HG03066 (cell line): ENCODE data around the gene GPR87.

ENCODE experiments used
- ATAC-seq: cut with Tn5 transposase; IDR thresholded peaks from one replicate; pipeline ENCODE4 v1.9.1; 2021; ENCODE audit warnings: low read depth; ENCODE audit not compliant: unreplicated experiment

The GPR87 gene, protein sequence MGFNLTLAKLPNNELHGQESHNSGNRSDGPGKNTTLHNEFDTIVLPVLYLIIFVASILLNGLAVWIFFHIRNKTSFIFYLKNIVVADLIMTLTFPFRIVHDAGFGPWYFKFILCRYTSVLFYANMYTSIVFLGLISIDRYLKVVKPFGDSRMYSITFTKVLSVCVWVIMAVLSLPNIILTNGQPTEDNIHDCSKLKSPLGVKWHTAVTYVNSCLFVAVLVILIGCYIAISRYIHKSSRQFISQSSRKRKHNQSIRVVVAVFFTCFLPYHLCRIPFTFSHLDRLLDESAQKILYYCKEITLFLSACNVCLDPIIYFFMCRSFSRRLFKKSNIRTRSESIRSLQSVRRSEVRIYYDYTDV

DNA sequence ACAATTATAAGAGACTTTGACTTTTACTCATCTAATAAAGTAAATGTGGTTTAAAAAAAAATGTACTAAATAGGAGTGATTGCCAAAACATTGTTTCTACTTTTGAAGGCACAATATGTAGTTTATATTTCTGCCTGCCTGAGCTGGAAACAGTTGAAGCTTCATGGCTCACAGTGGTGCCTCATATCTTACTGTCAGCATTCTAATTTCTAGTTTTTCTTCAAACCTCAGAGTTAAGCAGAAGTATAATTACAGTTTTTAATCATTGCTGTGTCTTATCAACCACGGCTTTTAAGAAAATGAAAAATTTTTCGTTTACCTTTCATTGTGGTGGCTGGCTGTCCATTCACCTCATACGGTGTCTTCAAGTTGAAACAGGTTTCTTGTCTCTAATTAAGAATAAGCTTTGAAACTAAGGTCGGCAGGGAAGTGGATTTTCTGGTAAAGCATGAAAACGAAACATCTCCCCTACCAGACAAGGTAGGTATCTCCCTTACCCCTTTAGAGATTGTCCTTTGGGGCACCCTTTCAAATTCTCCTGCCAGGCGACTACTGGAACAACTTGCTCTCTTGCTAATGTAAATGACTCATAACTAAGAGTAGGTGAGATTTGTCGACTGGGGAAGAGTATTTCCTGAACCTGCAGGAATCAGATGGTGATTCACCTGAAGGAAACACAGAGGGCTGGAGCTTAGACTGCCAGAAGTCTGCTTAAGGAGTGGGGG, at the start of gene GPR87:
GPR87 (minus strand) TSS at position 554 of the 725 bp plus-strand sequence. CDS start 16,720 bp downstream, outside the sequence.
- ATAC-seq = no peak

DNA sequence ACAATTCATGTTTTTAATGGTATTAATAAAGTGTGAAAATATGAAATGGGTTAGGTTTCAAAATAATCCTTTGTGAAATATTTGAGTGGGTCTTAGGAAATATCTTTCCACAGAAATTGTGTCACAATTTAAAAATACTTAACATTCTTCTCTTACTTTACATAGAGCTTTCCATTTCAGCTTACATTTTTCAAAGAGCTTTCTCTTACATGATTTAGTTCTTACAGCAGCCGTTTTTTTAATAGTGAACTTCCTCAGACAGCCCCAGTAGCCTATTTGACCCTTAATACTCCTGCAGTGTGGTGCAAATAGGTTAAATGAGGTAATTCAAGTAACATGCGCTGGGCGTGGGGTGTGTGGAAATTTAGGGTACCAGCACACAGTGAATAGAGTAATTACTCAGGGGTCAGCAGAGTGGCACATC, 46.1 kb upstream of the GPR87 start:
- ATAC-seq = no peak

DNA sequence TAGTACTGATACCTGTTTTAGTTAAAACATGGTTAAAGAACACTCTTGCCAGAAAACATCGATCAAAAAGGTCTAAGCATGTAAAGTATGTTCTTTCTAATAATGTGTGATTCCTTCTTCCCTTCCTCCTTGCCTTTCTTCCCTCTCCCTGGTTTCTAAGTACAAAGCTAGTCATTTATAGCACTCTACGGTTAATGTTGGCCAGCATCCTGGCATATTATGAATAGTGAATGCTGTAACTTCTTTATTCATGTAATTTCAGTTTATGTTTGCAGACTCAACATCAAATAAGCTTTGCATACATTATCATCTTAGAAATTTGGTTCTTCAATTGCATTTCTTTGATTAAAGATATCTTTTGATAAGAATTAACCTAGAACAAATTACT, 40.8 kb upstream of the GPR87 start:
- no peak for ATAC-seq

DNA sequence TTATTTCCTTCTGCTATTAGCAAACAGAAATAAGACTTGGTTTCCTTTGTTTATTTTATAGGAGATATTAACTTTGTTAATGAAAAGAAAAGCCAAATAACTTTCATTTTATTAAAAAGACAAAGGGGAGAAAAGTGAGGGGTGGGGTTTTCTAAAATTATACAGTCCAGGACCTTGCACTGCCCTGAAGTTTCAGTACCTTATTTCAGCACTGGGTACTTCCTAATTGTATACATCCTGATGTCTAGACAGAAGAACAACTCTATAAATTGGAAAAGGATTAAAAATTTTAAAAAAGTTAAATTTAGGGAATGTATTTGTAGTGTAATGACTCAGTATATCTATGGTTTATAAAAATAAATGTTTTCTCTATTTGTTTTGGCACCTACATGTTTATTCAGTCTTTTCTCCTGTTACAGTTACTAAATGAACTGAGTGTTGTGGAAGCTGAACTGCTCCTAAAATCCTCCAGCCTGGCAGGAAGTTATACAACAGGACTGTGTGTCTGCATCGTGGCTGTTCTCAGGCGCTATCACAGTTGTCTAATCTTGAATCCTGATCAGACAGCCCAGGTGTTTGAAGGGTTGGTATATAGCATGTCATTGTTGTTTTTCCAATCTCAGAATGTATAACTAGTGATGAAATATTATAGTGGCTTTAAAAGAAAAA, 40.3 kb upstream of the GPR87 start:
- no peak for ATAC-seq

DNA sequence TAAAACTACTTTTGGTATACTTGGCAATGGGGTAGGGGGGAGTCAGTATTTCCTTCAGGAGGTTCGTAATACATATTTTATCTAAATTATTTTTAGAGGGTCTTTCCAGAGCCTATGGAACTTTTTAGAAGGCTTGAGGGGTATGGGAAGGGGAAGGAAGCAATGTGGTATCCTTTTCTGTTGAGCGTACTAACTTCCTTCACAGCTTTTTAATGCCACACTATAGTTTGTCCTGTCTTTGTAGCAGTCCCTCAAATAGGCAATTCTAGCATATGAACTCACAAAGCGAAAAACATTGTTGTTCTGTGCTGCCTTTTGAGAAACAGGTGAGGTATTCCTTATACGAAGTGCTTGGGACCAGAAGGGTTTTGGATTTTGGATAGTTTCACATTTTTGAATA, 35.0 kb upstream of the GPR87 start:
- ATAC-seq = peak; percentile 13

DNA sequence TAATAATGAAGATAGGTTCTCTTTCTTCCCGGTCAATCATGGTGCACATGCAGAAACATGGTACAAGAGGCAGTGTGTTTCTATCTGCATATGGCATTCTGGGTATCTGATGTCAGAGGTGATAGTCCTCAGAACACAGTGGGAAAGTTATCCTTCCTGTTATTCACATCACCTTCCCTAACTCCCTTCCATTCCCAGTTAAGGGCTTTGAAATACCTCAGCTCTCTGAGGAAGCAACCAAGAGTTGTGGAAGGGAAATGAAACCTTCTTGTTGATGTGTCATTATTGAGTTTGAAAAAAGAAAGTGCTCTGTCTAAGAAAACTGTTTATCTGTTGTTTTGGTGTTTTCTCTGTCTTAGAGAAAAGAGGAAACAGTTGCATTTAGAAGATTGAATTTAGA, 34.6 kb upstream of the GPR87 start:
- peak; percentile 94 for ATAC-seq

DNA sequence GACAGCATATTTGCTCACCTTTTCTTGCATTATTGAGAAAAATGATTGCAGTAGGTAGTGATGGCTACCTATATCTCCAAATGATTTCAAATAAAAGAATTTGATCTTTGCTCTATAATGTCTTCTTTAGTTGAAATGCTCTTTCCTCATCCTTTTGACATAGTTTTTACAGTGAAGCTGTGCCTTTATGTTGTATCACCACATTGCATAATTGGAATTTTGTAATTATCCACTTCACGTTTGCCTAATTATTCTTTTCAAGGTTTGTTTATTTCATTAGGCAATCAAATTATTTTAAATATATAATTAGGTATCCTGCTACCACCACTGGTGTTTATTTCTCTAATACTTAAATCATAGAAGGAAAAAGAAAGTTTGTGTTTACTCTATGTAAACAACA, 34.0 kb upstream of the GPR87 start:
- ATAC-seq = no peak

DNA sequence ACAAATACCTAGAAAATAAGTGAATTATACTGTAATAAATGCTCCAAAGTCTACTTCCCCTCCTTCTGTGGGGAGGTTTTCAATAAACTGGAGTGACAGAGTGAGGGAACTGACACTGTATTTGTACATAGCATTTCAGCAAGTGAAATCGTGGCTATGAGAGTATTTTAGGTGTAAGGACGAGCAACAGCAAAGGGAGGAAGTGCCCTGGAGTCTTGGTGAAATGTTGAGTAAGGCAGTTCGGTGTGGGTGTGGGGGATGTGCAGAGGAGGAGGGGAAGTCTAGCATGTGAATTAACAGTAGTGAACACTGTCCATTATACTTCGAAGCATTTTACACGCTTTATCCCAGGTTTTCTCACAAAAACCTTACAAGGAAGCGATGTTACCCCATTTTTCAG, 30.8 kb upstream of the GPR87 start:
- ATAC-seq = no peak

DNA sequence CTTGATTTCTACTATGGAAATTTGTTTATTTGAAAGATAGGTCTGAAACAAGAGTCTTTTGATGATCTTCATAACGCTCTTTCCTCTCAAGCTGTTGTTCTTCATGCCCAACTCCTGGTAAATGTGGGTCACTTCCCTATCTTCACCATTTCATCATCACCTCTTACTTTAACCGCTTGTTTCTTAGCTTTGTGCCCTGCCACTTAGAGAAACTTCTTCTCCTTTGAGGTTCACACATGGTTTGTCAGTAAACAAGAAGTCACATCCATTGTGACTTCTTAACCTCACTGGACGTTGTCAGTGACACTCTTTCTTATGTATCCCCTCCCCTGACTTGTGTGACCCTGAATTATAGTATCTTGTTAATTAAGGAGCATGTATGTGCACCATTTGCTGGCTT, 29.7 kb upstream of the GPR87 start:
- ATAC-seq = no peak

DNA sequence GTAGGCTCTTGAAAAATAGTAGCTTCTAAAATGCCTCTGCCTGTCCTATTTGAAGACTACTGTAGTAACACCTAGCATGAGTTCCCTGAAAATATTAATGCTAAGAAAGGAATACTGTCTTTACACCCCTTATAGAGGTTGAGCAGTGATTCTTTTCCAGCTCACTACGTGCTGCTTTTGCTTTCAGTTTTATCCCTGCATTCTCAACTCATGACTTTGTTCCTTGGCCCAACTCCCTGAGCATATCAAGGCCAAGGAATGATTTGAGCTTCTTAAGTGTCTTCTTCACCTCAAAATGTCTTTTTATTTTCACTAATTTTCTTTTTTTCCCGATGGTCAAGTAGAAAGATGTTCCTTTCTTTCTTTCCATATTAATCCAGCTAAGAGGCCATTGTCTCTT, 29.2 kb upstream of the GPR87 start:
- no peak for ATAC-seq

DNA sequence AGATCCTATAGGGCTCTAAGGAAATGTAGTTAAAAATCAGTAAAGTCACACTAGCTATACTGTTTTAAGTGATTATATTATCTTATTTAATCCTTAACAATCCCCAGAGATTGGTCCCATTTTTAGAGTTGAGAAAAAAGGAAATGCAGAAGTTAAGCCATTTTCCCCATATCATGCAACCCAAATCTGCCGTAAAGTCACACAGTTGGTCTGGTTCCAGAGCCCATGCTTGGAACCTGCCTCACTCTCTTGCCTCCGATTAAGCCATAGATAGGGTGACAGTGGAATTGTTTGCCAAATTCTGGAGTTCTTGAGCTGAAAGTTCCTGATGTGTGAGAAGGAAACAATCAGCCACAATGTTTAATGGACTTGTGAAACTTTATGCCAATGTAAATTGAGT, 15.1 kb upstream of the GPR87 start:
- ATAC-seq = no peak

DNA sequence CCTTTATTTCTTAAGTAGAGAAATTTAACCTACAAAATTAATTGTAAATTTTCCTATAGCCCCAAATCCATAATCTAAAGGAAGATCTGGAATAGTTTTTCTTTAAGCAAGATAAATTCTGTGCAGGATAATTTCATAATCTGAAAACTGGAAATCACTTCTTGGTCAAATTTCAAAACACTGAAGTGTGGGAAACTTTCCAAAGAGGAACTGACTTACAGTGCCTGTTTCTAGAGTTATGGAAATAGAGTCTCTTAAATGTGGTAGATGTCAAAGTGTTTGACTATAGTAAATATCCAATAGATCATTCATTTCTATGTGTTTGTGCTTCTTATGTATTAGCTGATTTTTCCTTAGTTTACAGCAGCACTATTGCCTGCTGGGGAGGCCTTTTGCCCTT, 14.3 kb upstream of the GPR87 start:
- no peak for ATAC-seq

DNA sequence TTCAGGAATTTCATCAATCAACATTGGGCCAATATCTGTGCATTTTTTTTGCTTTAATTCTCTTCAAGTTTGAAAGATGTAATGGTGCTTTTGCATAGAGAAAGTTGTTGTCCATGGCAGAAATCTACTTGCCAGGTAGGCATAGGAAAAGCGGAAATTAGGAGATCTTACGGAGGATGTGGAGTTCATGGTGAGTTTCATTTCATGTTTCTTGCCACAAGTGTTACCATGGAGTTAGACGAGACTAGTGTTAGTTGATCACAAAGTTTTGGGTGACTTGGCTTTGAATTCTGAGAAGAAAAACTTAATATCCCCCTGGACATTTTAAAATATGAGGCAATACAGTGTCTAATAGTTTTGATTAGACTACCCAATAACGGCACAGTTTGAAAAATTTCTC, 13.8 kb upstream of the GPR87 start:
- ATAC-seq = no peak

DNA sequence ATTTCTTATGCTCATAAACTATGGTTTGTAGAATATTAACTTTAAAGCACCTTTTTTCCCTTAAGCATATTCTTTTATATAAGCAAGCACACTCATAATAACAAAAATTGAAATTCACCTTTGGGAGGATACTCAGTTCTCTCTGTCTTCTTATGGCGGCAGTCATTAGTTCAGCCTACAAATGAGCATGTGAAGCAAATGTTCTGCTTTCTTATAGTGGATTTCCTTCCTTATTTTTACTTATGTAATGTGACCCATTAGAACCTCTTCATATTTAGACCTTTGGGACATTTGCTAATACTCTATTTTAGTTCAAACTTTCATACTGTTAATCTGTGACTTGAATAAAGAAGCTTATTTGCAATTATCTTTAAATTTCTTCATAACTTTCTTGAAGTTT, 12.7 kb upstream of the GPR87 start, which contains the start of gene P2RY13:
P2RY13 (minus strand) TSS at position 187 of the 400 bp plus-strand sequence; CDS start at position 166, 21 bp downstream.
- no peak for ATAC-seq

DNA sequence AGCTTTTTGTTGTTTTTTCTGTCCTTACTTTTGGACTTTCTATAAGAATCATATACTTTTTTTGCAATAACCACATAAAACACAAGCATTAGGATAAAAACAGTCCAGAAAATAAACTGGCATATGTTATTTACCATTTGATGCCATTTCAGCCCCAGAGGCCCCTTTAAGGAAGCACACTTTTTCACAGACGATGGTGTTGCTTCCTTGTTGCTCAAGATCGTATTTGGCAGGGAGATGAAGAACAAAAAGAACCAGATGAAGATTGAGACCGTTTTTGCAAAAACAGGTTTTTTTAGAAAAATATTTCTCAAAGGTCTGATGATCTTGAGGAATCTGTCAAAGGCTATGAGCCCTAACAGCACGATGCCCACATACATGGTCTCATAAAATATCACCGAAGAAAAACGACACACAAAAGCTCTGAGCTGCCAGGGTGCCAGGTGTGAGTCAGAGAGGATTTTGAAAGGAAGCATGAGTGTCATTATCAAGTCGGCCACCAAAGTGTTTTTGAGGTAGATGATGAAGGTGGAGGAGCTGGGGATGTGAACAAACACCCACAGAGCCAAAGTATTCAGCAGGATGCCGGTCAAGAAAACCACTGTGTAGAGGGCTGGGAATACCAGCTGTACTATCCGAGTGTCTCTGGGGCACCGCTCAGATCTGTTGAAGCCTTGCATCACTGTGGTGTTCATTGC, 11.8 kb upstream of the GPR87 start:
- ATAC-seq = no peak

DNA sequence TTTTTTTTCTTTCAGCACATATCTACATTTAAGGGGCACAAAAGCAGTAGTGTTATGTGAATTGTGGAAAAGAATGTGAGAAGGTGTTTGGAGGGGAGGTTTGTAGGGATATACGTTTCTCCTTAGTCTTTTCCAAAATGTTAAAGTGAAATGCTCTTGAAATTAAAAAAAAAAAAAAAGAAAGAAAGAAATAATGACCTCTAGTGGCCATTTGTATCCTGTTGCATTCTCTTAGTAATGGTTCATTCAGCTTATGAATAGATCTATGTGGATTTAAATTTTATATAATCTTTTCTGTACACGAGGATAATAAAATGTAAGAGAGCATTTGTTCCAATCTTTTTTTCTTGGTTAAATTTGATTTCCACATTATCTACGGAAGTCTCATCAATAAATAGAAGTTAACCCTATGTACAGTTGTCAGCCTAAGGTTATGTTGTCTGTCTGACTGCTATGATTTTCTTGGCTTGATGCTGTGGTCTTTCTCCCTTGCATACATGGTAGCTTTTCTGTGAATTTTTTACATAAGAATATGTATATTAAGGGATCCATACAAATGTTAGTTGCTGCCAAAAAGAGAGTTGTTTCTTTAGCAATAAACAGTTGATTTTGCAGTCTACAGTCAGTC, 11.1 kb upstream of the GPR87 start:
- no peak for ATAC-seq

DNA sequence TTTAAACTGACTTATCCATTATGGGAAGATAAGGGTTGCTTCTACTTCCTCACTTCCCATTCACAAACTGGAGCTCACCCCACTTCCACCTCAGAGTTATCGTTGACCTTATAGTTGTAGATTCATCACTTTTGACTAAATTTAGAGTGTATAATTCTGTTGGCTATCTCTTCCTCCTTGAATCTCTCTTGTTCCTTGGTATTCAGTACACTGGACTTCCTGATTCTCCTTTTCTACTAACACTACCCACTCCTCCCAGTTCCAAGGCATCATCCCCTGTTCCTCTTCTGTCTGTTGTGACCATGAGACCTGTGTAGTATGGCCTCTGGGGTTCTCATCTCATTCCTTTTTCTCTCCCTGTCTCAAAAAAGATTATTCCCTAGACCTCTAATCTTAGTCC, 5.9 kb upstream of the GPR87 start:
- no peak for ATAC-seq

DNA sequence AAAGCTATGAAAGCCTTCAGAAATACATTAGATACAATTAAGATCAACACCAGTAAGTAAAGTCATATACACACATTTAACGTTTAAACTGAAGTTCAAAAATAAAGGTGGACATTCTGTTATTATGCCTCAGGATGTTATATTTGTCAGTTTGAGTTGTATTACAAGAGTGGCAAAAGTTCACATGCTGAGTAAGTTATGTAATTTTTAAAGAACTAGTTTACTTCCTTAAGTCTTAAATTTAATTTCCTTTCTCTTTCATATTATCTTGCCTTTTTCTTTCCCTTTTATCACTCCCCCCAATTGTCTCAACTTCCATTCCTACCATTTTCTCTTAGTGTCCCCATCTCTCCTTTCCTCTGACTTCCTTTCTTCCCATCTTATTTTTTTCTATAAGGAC, 4.9 kb upstream of the GPR87 start:
- ATAC-seq = no peak

DNA sequence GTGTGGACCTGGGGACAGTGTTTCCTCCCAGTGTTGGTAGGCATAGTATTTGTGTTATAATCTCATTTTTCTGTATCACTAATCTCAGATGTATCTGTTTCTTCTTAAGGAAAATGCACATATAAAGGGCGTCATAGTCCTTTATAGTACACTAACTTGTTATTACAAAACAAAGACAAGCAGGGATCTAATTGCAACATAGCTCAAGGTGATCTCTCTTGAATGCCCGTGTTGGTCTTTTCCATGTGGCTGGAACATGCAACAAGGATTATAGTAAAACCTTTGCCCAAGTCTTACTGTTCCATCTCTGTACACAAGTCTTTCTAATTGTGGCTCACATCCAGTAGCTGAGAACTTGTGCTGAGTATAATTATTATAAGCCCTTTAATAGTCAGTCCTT, 3.5 kb upstream of the GPR87 start:
- no peak for ATAC-seq

DNA sequence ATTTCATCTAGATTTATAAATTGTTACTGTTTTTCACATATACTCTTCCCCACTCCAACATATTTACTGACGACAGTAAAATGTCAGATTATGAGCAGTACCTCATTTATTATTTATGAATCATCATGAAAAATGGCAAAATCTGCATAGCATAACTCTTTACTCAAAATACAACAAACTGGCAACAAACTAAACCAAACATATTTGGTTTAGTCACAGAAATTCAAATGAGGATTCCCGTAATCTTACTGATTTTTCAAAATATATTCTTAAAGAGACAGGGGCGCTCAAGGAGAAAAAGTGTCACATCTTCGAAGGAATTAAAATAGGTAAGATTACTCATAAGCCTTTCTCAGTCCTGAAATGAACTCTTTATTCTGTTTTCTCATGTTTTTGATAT, 3.0 kb upstream of the GPR87 start:
- no peak for ATAC-seq
